DOHH2 (cell line): ENCODE results near the gene OSBPL9.

Experiments used
- EZH2phosphoT487 ChIP-seq: fragments of 200-600 bp; sonication (generic); IDR thresholded peaks from 2 replicates; pipeline ENCODE4 v1.6.1; 2017; ENCODE audit warnings: borderline replicate concordance, mild to moderate bottlenecking, antibody characterized with exemption, low read length, moderate library complexity, mixed read lengths
- TF ChIP-seq, protein P1 (sequence below): fragments of 200-600 bp; sonication (generic); IDR thresholded peaks from one replicate; pipeline ENCODE4 v1.5.1; 2014; ENCODE audit warnings: antibody characterized with exemption, mild to moderate bottlenecking, low read depth, low read length; ENCODE audit not compliant: poor library complexity, severe bottlenecking

DNA sequence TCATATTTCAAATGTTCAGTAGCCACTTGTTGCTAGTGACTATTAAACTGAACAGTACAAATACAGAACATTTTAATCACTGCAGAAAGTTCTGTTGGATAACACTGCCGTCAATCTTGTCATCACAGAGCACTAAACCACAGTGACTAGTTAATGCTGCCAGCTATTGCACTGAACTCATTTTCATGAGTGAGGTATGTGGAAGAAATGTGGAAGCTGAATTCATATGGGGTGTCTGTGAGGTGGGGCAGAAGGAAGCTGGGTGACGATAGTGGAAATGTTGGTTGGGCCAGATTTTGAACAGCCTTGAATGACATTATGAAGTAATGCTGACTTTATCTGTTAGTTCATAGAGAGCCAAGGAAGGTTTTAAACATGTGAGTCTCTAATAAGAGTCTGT is 49.6 kb downstream of the OSBPL9 start:
- TF ChIP-seq, protein P1, sequence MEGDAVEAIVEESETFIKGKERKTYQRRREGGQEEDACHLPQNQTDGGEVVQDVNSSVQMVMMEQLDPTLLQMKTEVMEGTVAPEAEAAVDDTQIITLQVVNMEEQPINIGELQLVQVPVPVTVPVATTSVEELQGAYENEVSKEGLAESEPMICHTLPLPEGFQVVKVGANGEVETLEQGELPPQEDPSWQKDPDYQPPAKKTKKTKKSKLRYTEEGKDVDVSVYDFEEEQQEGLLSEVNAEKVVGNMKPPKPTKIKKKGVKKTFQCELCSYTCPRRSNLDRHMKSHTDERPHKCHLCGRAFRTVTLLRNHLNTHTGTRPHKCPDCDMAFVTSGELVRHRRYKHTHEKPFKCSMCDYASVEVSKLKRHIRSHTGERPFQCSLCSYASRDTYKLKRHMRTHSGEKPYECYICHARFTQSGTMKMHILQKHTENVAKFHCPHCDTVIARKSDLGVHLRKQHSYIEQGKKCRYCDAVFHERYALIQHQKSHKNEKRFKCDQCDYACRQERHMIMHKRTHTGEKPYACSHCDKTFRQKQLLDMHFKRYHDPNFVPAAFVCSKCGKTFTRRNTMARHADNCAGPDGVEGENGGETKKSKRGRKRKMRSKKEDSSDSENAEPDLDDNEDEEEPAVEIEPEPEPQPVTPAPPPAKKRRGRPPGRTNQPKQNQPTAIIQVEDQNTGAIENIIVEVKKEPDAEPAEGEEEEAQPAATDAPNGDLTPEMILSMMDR, result no peak
- no peak for TF ChIP-seq EZH2phosphoT487
